Activated CD4-positive, CD25-positive, alpha-beta regulatory T cell treated with anti-CD3 and anti-CD28 coated beads, Interleukin-2, amount 50 U/mL, for 16 hours (primary cell): ENCODE results near the gene PAPSS2.

ENCODE experiments used
- DNase-seq: peaks from one replicate; pipeline ENCODE4 v3.0.0-alpha.2; 2020; ENCODE audit warnings: low read depth, low spot score

Gene PAPSS2

GRCh38 chr10:87790185-87790584 lies 130.5 kb downstream of the PAPSS2 start:
- DNase-seq = no peak

DNA sequence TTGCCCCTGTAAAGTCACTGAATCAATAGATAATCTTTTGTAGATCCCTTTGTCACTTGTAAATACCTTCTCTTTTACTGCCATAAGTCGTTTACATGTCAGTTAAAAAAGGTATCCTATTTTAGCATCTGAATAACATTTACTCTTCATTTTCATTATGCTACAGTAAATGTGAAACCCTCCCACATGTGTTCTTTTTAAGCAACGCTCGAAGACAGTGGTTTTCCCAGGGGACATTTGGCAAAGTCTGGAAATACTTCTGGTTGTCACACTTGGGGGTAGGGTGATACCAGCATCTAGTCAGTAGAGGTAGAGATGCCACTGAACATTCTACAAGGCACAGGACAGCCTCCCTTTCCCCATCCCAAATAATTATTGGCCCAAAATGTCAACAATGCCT lies 134.6 kb downstream of the PAPSS2 start:
- DNase-seq = no peak
